A673 (cell line): ENCODE measurements around the gene AIP. TPM values are rescaled to one million over a fixed set of nuclear protein-coding genes. Genes with fewer than 3 reads are reported as not detected.
"Not testable (repeated sequence)": the region's sequence is repeated elsewhere in the genome, so short reads cannot be mapped to it uniquely, and the experiment has no call there.

ENCODE experiments used
- BruUV-seq: library from RNA; stranded (reverse); fragments of 400-500 nt; replicated peaks from 2 replicates; lab custom pipeline; 2021; lab: Mats Ljungman, UMichigan
- CTCF ChIA-PET: fragments of 300-600 bp; sonication (Branson Sonifier 250); formaldehyde crosslinking; loops from one replicate; lab custom pipeline; 2022; ENCODE audit warnings: antibody characterized with exemption; lab: Charles Lee
- POLR2A ChIA-PET: fragments of 300-600 bp; sonication (Branson Sonifier 250); formaldehyde crosslinking; loops from one replicate; lab custom pipeline; 2022; ENCODE audit warnings: antibody characterized with exemption; ENCODE audit not compliant: low non-redundant PET; lab: Charles Lee
- DNase-seq: peaks from one replicate; pipeline ENCODE4 v3.0.0-alpha.2; 2015; ENCODE audit warnings: low spot score
- H3K27ac ChIP-seq: fragments of 200-600 bp; sonication (generic); 2 replicates; pipeline ENCODE4 v1.5.1; 2016; ENCODE audit warnings: mixed run types, low read depth, mild to moderate bottlenecking, mixed read lengths, antibody characterized with exemption, low read length; ENCODE audit not compliant: poor library complexity, severe bottlenecking
- H3K27me3 ChIP-seq: fragments of 200-600 bp; sonication (generic); replicated peaks from 2 replicates; pipeline ENCODE4 v1.6.1; 2017; ENCODE audit warnings: mixed run types, low read depth, mild to moderate bottlenecking, mixed read lengths, antibody characterized with exemption, low read length; ENCODE audit not compliant: insufficient read depth, poor library complexity
- H3K36me3 ChIP-seq: fragments of 200-600 bp; sonication (generic); 2 replicates; pipeline ENCODE4 v1.6.1; 2016; ENCODE audit warnings: mixed run types, mild to moderate bottlenecking, mixed read lengths, antibody characterized with exemption, low read length; ENCODE audit not compliant: insufficient read depth, poor library complexity, severe bottlenecking
- H3K4me1 ChIP-seq: fragments of 200-600 bp; sonication (generic); 2 replicates; pipeline ENCODE4 v1.6.1; 2017; ENCODE audit warnings: mixed run types, mild to moderate bottlenecking, mixed read lengths, antibody characterized with exemption, low read length; ENCODE audit not compliant: insufficient read depth, poor library complexity, severe bottlenecking
- H3K4me3 ChIP-seq: fragments of 200-600 bp; sonication (generic); 2 replicates; pipeline ENCODE4 v1.5.1; 2016; ENCODE audit warnings: low read depth, mixed run types, mild to moderate bottlenecking, mixed read lengths, low read length; ENCODE audit not compliant: poor library complexity, severe bottlenecking
- H3K9me3 ChIP-seq: fragments of 200-600 bp; sonication (generic); 2 replicates; pipeline ENCODE4 v1.6.1; 2016; ENCODE audit warnings: mixed run types, low read depth, mild to moderate bottlenecking, mixed read lengths, antibody characterized with exemption, low read length; ENCODE audit not compliant: poor library complexity, severe bottlenecking
- EZH2 ChIP-seq: fragments of 200-600 bp; sonication (generic); IDR thresholded peaks from 2 replicates; pipeline ENCODE4 v1.6.1; 2017; ENCODE audit warnings: borderline replicate concordance, low read depth, mild to moderate bottlenecking, mixed read lengths, antibody characterized with exemption, low read length; ENCODE audit not compliant: poor library complexity, severe bottlenecking
- intact Hi-C: fragments of 100-400 bp; cut with micrococcal nuclease; formaldehyde crosslinking; loops from one replicate; pipeline ENCODE4 v1.10.0; 2022; ENCODE audit not compliant: unreplicated experiment
- total RNA-seq: library from RNA; stranded (reverse); gene quantifications from 2 replicates; pipeline ENCODE4 v1.2.3, GENCODE V29; 2021
- TF ChIP-seq, protein P1 (sequence below): fragments of 300-800, 200-600 bp; sonication (generic); conservative IDR thresholded peaks from 2 replicates; pipeline ENCODE4 v1.5.1; 2017; ENCODE audit warnings: low read depth, mild to moderate bottlenecking, antibody characterized with exemption, low read length, moderate library complexity, mixed read lengths

Gene AIP
- total RNA-seq, 1 experiment from 2014 or later = 66.0 TPM

DNA sequence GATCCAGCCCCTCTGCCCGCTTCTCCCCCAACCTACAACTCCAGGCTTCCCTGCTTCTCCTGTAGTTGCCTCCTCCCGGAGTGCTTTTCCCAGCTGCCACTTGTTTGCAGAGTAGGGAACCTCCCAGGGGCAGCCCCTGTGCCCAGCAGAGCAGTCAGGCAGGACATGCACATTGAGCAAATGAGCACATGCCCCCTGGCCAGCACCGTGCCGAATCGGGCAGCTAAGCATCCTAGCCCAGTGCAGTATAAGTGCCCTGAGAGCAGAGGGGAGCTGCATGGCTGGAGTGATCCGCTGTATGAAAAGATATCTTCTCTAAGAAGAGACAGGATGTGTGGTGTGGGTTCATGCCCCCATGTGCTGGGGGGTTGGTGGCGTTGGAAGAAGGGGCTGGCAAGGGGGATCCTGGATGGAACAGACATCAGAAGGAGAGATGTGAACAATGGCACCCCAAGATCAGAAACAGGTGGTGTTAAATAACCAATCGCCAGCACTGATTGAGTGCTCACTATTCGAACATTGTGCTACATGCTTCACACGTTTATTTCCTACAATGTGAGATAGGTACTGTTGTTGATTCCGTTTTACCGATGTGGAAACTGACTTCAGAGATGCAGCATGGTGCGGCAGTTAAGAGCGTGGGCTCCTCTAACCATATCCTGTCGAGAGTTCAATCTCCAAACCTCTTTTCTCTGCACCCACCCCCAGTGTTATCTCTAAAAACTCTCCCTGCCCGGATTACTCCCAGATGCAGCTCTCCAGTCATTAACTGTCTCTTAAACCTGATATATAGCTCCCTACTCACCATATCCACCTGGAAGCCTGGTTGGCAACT, 1.2 kb downstream of the AIP start:
- Histone ChIP-seq H3K36me3 (peaks cover under 1% of the 10 kb centered on the region), H3K4me3 (peak overlapping the region; percentile 54), H3K9me3 (no peaks in the 10 kb centered on the region), H3K27me3 (no peaks in the 10 kb centered on the region), H3K4me1 (peaks cover 9% of the 10 kb centered on the region), H3K27ac (no peak overlapping the region)
- ChIA-PET CTCF (no interaction called here), POLR2A (no interaction called here)
- TF ChIP-seq, protein P1, sequence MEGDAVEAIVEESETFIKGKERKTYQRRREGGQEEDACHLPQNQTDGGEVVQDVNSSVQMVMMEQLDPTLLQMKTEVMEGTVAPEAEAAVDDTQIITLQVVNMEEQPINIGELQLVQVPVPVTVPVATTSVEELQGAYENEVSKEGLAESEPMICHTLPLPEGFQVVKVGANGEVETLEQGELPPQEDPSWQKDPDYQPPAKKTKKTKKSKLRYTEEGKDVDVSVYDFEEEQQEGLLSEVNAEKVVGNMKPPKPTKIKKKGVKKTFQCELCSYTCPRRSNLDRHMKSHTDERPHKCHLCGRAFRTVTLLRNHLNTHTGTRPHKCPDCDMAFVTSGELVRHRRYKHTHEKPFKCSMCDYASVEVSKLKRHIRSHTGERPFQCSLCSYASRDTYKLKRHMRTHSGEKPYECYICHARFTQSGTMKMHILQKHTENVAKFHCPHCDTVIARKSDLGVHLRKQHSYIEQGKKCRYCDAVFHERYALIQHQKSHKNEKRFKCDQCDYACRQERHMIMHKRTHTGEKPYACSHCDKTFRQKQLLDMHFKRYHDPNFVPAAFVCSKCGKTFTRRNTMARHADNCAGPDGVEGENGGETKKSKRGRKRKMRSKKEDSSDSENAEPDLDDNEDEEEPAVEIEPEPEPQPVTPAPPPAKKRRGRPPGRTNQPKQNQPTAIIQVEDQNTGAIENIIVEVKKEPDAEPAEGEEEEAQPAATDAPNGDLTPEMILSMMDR = no peak
- TF ChIP-seq EZH2 = no peak
- DNase-seq = no peak
- BruUV-seq = no TSS peak
- intact Hi-C loops = no loop called here

GRCh38 chr11:67484847-67485311, 2.1 kb downstream of the AIP start:
- peaks cover 9% of the 10 kb centered on the region for H3K4me1 ChIP-seq
- intact Hi-C loops = no loop called here
- DNase-seq = no peak
- CTCF ChIA-PET = no interaction called here
- peaks cover 5% of the 10 kb centered on the region for H3K36me3 ChIP-seq
- POLR2A ChIA-PET = no interaction called here
- no TSS peak for BruUV-seq
- H3K27me3 ChIP-seq = no peaks in the 10 kb centered on the region
- TF ChIP-seq EZH2 = no peak
- TF ChIP-seq, protein P1 = no peak
- H3K9me3 ChIP-seq = no peaks in the 10 kb centered on the region
- H3K27ac ChIP-seq = no peak overlapping the region
- H3K4me3 ChIP-seq = no peak overlapping the region

GRCh38 chr11:67485873-67486361, 3.1 kb downstream of the AIP start:
- DNase-seq, H3K27ac ChIP-seq, H3K4me1 ChIP-seq, POLR2A ChIA-PET, BruUV-seq, H3K9me3 ChIP-seq, intact Hi-C loops, H3K36me3 ChIP-seq, H3K4me3 ChIP-seq, H3K27me3 ChIP-seq, CTCF ChIA-PET: not testable (repeated sequence)
